A549 treated with Hydrocortisone at 1 μM for 4 hours (cell line): ENCODE data around the gene RBM14. TPM values are rescaled to one million over a fixed set of nuclear protein-coding genes. Genes with fewer than 3 reads are reported as not detected.

Experiments used
- total RNA-seq: library from RNA; stranded (reverse); fragments of 200-300 nt; extraction: Qiagen RNA extraction; gene quantifications from 5 replicates; pipeline ENCODE4 v1.2.3, GENCODE V29; 2022

The RBM14 gene, protein sequence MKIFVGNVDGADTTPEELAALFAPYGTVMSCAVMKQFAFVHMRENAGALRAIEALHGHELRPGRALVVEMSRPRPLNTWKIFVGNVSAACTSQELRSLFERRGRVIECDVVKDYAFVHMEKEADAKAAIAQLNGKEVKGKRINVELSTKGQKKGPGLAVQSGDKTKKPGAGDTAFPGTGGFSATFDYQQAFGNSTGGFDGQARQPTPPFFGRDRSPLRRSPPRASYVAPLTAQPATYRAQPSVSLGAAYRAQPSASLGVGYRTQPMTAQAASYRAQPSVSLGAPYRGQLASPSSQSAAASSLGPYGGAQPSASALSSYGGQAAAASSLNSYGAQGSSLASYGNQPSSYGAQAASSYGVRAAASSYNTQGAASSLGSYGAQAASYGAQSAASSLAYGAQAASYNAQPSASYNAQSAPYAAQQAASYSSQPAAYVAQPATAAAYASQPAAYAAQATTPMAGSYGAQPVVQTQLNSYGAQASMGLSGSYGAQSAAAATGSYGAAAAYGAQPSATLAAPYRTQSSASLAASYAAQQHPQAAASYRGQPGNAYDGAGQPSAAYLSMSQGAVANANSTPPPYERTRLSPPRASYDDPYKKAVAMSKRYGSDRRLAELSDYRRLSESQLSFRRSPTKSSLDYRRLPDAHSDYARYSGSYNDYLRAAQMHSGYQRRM
- 64.0 to 79.2 TPM (median 66.7 TPM) in 5 replicates for total RNA-seq

DNA sequence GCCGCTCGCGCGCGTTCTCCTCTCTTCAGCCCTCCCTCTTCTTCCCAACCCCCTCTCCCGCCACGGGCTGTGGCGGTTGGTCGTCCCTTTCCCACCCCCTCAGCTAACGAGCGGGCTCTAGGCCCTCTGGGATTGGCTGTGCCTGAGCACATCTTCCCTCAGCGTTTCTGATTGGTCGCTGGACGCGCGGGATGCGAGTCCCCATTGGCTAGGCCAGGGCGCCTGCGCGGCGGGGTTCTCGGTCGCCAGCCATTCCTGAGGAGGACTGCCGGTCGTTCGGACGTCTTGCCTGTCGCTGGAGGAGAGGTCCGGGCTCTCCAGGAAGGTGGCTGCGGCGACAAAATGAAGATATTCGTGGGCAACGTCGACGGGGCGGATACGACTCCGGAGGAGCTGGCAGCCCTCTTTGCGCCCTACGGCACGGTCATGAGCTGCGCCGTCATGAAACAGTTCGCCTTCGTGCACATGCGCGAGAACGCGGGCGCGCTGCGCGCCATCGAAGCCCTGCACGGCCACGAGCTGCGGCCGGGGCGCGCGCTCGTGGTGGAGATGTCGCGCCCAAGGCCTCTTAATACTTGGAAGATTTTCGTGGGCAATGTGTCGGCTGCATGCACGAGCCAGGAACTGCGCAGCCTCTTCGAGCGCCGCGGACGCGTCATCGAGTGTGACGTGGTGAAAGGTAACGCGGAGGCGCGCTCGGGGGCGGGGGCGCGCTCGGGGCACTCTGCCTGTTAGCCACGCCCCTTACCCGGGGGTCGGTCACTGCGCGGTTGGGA, at the start of gene RBM14:
RBM14 (plus strand) TSS at position 252 of the 776 bp plus-strand sequence; CDS start at position 343, 91 bp downstream.

DNA sequence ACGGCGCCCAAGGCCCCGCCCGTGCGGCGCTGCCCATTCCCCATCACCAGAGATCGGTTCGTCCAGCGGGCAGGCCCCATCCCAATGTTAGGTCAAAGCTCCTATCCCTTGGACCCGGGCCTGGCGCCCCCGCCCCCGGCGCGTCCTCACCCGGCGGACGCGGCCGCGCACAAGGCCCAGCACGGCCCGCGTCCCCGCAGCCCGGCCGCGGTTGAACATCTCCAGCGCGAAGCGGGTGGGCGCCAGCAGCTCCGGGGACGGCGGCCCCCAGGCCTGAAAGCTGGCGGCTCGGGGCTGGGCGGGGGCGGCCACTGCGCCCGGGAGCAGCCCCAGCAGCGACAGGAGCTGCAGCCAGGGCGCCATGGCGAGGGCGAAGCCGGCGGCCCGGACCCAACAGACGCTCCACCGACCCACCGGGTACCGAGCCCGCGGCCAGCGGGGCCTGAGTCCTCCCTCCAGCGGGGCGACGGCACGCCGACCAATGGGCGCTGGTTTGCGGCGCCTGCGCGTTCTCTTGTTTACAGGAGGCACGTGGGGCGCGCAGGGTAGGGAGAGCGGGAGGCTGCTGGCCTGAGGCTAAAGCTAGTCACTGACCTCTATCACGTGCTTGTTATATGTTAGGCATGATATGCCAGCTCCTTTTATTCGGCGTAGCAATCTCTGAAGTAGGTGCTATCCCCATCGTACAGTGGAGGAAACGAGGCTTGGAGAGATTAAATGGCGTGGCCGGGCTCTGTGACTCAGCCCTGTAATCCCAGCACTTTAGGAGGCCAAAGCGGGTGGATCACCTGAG, 48.1 kb upstream of the RBM14 start, which contains the start of gene CTSF:
CTSF (minus strand) TSS at position 483 of the 793 bp plus-strand sequence; CDS start at position 363, 120 bp downstream.

DNA sequence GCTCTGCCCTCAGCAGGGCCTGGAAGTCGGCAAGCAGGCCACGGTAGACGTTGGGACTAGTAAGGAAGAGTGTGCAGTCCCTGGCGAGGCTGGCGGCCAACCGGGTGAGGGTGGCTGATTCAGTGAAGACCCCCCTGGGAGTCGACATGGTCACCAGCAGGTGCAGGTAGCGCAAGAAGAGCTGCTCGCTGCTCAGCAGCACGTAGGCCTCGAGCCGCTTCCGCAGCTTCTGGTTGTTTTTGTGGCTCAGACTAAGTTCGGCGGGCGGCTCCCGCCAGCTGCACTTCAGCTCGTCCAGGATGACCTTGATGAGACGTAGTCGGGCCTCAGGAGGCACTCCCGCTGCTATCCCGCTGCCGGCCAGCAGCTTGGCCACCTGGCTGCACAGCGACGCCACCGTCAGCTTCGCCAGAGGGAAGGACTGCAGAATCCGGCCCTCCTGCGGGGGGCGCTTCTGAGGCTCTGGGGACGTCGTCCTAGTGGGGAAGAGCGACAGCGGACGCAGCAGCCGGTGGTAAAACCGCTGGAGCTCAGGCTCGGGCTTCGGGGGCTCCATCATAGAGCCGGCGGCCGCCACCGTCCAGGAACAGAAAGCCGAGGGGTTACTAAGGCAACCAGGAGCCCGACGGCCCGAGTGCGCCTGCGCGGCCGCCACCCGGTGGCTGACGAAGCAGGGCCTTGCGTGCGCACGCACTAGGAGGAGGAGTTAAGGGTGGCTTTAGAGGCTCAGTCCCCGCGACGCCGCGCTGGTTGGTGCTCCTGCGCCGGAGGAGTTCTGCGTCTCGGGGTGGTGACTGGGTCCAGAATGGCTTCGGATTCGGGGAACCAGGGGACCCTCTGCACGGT, 23.8 kb upstream of the RBM14 start, which contains the start of the genes CCDC87 and CCS:
CCDC87 (minus strand) TSS at position 607 of the 846 bp plus-strand sequence; CDS start at position 559, 48 bp downstream.
CCS (plus strand) TSS at position 729 of the 846 bp plus-strand sequence; CDS start at position 806, 77 bp downstream.

DNA sequence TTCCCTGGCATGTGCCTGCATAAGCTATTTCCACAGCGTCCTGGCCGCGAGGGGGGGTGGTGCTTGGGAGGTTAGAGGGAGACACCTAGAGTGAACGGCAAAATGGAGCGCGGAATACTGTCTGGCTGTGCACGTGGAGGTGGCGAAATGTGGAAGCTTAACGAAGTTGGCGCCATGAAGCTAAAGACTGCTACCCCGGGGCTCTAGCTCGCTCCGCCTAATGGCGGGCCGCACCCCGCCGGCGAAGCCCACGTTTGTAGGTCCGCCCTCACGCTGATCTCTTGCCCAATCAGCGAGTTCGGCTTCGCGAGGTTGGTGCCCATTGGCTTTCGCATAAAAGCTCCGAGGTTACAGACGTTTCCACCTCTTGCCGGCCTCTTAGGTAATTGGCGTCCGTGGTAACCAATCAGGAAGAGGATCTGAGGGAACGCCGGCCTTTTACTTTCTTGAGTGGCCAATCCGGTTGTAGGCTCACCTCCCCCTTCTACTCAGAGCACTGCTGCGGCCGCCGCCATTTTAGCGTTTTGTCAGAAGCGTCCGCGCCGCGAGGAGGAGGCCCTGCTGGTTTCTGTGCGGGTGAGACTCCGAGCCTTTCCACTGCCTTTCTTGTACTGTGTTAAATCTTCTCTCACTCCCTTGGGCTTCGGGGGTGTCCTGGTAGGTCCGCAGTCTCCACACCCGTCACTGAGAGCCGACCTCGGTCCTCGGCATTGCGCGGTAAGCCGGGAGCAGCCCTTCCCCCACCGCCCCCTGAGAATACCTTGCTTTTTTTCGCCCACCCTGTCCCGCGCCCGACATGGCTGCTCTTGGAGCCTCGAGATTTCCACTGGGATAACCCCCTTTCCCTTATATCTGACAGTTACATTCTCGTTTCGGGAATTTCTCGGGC, 22.0 kb downstream of the RBM14 start, which contains the start of gene RBM4:
RBM4 (plus strand) TSS at position 527 of the 889 bp plus-strand sequence. CDS start 1,009 bp downstream, outside the sequence.

Other genes starting within 250 kb of the RBM14 start
- gene SLC29A2, start 244.9 kb upstream of the RBM14 start, total RNA-seq, result 5.8 to 8.6 TPM (median 8.0 TPM) in 5 replicates
- gene NPAS4, start 195.6 kb upstream of the RBM14 start, total RNA-seq, result 0.03 to 0.06 TPM in 2 of 5 replicates, not detected in the others
- 82.1 to 122 TPM (median 112 TPM) in 5 replicates for gene MRPL11, start 177.8 kb upstream of the RBM14 start, total RNA-seq
- gene PELI3, start 149.7 kb upstream of the RBM14 start, total RNA-seq, result 4.3 to 5.3 TPM (median 4.7 TPM) in 5 replicates
- gene DPP3, start 136.2 kb upstream of the RBM14 start, total RNA-seq, result 51.1 to 65.5 TPM (median 52.4 TPM) in 5 replicates
- gene BBS1, start 106.0 kb upstream of the RBM14 start, total RNA-seq, result 9.5 to 10.9 TPM (median 9.7 TPM) in 5 replicates
- gene ZDHHC24, start 70.6 kb upstream of the RBM14 start, total RNA-seq, result 8.3 to 15.0 TPM (median 12.4 TPM) in 5 replicates
- 0.06 TPM in 2 of 5 replicates, not detected in the others for gene ACTN3, start 69.7 kb upstream of the RBM14 start, total RNA-seq
- gene CTSF, start 48.0 kb upstream of the RBM14 start, total RNA-seq, result 30.9 to 38.6 TPM (median 32.9 TPM) in 5 replicates
- gene CCDC87, start 23.6 kb upstream of the RBM14 start, total RNA-seq, result 0.40 to 0.64 TPM (median 0.52 TPM) in 5 replicates
- gene CCS, start 23.4 kb upstream of the RBM14 start, total RNA-seq, result 26.4 to 28.2 TPM (median 27.8 TPM) in 5 replicates
- gene RBM4, start 22.1 kb downstream of the RBM14 start, total RNA-seq, result 128 to 151 TPM (median 134 TPM) in 5 replicates
- gene RBM4B, start 61.3 kb downstream of the RBM14 start, total RNA-seq, result 16.7 to 20.7 TPM (median 19.2 TPM) in 5 replicates
- 11.2 to 15.1 TPM (median 11.4 TPM) in 5 replicates for gene SPTBN2, start 112.6 kb downstream of the RBM14 start, total RNA-seq
- gene RCE1, start 226.8 kb downstream of the RBM14 start, total RNA-seq, result 37.0 to 54.4 TPM (median 52.6 TPM) in 5 replicates
- 95.7 to 124 TPM (median 107 TPM) in 5 replicates for gene LRFN4, start 240.4 kb downstream of the RBM14 start, total RNA-seq